ENCODE data around the gene PLCXD3.

GRCh38 chr5:41420492-41421067 lies 89.8 kb downstream of the PLCXD3 start:
- TF ChIP-seq CTCF (IDR thresholded peaks at IDR 0.05) (no peak), ZMAT4 (CRISPR knock-in tag; IDR thresholded peaks at IDR 0.05) (no peak), TCF7 (CRISPR knock-in tag; IDR thresholded peaks at IDR 0.05; ENCODE audit: low read depth) (no peak), MAX (CRISPR knock-in tag; IDR thresholded peaks at IDR 0.05) (no peak), ZNF121 (CRISPR knock-in tag; IDR thresholded peaks at IDR 0.05) (no peak), ZNF423 (CRISPR knock-in tag; IDR thresholded peaks at IDR 0.05) (no peak)

Data from WTC11 (cell line).